ENCODE results near the gene ASPSCR1.

ASPSCR1 gene

GRCh38 chr17:82047379-82047778 lies 70.0 kb downstream of the ASPSCR1 start:
- no peak for DNase-seq

DNA sequence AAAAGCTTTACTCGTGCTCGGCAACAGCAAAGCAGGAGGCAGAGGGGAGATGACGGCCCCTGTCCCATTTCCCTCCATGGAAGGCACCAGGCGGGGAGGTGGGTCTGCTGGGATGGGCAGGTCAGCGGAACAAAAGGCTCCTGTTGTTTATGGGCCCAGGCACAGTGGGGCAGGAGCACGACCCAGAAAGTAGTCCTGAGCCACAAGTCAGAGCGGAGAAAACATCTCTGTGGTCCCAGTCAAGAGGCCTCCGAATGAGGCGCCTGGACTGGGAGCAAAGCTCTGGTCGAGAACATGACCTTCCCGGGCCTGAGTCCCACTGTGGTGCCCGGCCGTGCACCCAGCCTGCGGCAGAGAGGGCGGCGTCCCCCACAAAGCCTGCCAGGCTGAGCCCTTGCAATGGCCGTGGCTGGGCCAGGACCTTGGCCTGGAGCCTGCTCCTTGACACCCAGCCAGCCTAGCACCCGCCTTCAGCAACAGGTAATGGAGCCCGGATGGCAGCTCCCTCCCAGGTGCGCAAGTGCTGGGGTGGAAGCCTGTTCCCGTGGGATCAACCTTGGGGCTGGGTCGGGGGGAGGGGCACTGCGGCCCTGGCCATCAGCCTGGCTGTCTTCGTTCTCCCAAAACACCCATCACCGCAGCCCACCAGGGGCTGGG lies 70.6 kb downstream of the ASPSCR1 start:
- no peak for DNase-seq

DNA sequence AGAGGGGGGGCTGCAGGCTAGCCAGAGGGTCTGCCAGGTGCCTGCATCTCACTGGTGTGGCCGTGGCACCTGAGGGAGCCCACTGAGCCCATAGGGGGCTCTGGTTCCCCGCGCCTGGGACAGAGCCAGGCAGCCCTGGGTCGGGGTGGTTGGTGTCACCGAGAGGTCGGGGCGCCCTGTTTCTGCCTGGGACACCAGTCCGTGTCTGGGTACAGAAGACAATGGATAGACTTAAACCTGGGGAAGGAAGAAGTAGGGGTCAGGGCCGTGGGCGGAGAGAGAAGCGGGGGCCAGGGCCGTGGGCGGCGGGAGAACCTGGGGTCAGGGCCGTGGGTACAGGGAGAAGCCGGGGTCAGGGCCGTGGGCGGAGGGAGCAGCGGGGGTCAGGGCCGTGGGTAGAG lies 71.1 kb downstream of the ASPSCR1 start:
- DNase-seq = no peak

- DNase-seq = no peak
Measured at GRCh38 chr17:82049106-82049505, 71.7 kb downstream of the ASPSCR1 start.

DNA sequence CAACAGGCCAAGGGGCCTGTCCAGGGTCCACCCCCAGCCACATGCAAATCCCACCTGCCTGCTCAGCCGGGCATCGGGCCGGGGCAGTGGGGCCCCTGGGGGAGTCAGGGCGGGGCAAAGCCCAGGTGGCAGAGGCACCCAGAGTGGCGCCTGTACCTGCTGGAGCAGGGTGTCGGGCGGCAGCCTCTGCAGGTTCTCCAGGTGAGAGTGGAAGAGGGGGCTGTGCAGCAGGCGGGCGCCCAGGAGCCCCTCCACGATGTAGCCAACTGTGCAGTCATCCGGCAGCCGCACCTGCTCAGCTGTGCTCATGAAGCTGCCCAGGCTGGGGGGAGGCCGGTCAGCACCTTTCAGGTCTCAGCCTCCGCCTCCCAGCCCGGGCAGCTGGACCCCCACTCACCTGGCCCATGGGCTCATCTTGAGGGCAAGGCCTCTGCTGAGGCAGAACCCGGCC lies 72.1 kb downstream of the ASPSCR1 start:
- no peak for DNase-seq

- DNase-seq = no peak
Measured at GRCh38 chr17:82050152-82050760, 72.8 kb downstream of the ASPSCR1 start.

DNA sequence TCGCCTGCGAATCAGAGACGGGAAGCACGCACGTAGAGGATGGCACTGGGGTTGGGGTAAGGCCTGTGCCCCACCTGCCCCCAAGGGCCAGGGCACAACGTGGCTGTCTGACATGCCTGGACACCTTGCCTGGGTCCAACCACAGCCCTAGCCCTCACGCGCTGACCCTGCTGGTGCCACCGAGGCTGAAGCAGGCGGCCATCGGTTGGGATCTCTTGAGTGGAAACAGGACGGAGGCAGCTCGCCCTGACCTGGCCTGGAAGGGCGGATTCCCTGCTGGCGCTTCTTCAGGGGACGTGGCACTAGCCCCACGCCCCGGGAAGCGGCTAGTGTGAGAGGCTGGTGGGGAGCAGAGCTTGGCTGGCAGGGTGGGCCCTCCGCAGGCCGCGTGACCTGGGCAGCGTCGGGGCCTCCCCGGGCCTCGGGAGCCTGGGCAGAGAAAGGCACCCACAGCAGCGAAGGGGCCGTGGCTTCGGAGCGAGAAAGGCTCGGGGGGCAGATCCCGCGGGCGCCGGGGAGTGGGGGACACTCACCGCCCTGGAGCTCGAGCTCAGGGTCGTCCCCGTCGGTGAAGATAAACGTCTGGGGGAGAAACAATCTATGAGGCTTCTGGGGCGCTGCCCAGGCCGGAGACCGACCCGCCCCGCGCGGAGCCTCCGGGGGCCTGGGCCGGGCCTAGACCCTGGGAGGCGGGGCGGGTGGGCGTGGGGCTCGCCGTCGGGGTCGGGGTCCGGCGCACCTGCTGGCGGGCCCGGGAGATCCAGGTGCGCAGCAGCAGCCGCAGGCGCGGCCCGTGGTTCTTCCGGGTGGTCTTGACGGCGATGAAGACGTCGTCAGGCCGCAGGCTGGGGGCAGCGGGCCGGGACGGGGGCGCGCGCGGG lies 73.6 kb downstream of the ASPSCR1 start:
- no peak for DNase-seq

DNA sequence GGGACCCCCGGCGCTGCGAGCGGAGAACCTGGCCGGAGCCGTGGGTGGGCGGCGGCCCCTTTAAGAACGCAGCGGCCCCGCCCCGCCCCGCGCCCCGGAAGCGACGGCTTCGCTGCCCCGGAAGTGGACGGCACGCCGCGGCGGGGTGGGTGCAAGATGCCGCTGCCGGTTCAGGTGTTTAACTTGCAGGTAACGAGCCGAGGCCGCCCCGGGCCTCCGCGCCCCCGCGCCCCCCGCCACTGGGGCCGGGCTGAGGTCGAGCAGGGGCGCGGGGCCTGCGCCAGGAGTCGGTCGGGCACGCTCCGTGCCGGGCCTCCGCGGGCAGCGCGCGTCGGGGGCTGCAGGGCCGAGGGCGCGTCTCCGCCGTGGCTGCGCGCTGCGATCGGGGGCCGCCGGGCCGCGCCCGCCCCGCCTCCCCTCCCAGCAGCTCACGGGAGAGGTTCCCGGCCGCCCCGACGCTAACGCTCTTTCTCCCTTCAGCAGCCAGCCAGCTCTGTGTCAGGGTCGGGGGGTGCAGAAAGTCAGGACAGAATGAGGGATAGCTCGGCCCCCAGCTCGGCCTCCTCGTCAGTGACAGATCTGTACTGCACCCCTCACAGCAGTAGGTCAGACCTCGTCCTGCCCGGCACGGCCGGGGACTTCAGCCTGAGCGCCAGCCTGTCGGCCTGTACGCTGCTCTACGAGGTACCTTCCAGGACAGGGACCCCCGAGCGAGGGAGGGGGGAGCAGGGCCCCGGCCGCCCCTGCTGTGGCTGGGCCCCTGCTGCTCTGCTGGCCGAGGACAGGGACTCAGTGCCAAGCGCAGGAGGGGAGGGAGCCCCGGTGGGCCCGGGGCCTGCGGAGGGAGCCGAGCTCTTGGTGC lies 74.6 kb downstream of the ASPSCR1 start, which contains the start of the genes GPS1 and RFNG:
TSS of gene GPS1 (plus strand) at position 123 of the 862 bp plus-strand sequence. CDS start at position 157, 34 bp downstream.
TSS of gene RFNG (minus strand) at position 36 of the 862 bp plus-strand sequence. CDS start 45 bp downstream, outside the sequence.
- peak; percentile 76 for DNase-seq

GRCh38 chr17:82052638-82053059 lies 75.2 kb downstream of the ASPSCR1 start:
- DNase-seq = no peak

DNA sequence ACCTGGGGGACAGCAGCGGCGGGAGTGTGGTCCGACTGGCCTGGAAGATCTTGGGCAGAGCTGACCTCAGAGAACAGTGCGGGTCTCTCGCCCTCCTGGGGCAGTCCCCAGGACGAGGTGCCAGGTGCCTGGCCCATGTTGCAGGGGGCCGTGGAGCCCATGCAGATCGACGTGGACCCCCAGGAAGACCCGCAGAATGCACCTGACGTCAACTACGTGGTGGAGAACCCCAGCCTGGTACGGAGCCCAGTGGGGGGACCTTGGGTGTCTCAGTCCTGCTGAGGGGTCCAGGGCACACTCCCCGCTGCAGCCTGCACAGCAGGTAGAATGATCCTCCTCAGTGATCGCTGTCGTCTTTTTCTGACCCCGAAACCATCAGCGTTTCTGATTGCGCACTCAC lies 75.7 kb downstream of the ASPSCR1 start:
- DNase-seq = no peak

- DNase-seq = no peak
Measured at GRCh38 chr17:82053556-82054263, 76.3 kb downstream of the ASPSCR1 start.

DNA sequence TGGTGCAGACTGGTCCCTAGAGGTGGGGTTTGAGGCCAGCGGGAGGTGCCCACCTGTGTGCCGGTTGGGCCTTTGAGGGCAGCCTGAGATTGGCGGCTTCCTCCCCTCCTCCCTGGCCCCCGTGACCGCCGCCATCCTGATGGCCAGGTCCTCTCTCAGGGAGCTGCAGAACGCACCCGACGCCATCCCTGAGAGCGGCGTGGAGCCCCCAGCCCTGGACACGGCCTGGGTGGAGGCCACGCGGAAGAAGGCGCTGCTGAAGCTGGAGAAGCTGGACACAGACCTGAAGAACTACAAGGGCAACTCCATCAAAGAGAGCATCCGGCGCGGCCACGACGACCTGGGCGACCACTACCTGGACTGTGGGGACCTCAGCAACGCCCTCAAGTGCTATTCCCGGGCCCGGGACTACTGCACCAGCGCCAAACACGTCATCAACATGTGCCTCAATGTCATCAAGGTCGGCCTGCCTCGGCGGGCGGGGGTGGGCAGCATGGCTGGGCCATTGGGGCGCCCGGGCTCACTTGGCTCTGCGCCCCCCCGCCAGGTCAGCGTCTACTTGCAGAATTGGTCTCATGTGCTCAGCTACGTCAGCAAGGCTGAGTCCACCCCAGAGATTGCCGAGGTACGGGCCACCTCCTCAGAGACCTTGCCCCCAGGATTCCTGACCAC lies 77.1 kb downstream of the ASPSCR1 start:
- no peak for DNase-seq

- no peak for DNase-seq
Measured at GRCh38 chr17:82055023-82055964, 77.9 kb downstream of the ASPSCR1 start.

DNA sequence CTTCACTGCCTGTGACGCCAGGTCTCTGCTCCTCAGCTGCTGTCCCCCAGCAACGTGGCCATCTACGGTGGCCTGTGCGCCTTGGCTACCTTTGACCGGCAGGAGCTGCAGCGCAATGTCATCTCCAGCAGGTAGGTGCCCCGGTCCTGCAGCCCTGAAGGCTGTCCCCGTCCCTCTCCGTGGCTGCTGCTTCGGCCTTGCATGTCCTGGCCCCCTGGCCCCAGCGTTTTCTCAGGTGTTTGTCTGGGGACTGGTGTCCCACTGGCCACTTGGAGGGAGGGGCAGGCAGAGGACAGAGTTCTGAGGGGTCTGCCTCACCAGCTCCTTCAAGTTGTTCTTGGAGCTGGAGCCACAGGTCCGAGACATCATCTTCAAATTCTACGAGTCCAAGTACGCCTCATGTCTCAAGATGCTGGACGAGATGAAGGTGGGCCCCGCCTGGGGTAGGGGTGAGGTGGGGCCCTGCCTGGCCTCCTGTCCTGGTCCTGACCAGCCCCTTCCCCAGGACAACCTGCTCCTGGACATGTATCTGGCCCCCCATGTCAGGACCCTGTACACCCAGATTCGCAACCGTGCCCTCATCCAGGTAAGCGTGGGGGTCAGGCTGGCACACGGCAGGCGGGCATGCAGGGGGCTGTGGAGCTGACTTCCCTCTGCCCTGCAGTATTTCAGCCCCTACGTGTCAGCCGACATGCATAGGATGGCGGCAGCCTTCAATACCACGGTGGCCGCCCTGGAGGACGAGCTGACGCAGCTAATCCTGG lies 78.7 kb downstream of the ASPSCR1 start:
- no peak for DNase-seq

DNA sequence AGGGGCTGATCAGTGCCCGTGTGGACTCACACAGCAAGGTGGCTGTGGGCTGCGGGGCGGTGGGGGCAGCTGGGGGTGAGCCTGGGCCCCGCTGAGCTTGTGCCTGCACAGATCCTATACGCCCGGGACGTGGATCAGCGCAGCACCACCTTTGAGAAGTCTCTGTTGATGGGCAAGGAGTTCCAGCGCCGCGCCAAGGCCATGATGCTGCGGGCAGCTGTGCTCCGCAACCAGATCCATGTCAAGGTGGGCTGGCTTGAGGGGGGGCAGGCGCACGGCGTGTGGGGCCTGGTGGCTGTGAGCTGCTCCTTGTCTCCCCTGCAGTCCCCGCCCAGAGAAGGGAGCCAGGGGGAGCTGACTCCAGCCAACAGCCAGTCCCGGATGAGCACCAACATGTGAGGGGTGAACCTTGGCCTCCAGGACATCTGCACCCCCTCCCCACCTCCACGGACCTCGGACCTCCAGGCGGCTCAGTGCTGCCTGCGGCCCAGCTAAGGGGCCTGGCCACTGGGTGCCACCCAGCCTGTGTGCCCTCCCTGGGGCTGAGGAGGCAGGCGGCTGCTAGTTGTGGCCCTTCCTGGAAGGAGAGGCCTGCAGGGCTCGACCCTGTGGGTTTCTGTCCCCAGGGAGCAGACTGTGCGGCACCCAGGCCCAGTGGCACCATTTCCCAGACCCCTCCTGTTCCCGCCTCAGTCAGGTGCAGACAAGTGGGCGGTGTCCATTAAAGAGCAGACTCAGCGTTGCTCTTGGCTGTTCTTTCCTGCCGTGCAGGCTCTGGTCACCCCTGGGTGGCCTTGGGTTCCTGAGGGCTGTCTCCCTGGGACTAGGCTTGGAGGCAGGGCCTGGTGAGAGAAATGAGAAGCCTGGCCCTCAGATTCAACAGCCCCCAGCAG lies 79.5 kb downstream of the ASPSCR1 start:
- no peak for DNase-seq

DNA sequence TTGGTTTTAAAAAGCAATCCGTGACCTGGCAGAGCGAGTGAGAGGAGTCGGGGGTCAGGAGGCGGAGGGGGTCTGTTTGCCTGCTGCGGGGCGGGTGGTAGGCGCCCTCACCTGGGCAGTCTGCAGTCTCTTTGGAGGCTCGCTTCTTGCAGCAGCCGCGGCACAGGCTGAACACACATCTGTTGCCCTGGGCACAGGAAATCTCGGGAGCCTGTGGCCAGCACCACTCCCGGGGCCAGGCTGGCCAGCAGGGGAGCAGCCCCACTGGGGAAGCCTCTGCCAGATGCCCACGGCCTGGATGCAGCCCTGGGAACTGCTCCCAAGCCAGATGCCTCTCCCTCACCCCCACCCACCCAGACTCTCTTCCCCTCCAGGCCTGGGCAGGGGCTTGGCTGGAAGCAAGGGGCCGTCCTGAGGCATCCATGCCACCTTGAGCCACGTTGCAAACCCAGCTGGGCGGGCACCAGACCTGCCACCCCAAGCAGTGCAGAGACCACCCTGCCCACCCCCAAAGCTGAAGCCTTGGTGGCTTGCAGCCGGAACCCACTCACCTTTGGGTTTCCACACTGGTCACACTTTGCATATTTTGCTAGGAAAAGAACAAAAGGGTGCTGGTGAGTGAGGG lies 80.9 kb downstream of the ASPSCR1 start:
- no peak for DNase-seq

DNA sequence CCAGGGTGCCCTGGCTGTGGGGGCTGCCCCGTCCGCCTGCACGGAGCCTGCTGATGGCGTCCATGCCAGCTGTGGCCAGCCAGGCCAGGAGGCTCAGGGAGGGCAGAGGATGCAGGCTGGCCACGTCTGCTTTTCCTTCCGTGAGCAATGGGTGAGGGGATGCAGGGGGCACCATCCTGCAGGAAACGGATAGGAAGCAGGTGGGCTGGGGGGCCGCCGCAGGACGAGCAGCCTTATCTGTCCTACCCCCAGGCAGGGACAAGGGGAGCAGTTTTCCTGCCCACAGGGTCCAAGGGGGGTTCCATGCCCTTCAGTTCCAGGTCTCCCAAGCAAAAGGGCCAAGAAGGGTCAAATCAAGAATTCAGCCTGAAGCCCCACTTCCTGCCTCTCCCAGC lies 81.4 kb downstream of the ASPSCR1 start:
- no peak for DNase-seq

Measured in activated CD4-positive, alpha-beta T cell treated with anti-CD3 and anti-CD28 coated beads, Interleukin-2, amount 50 U/mL, for 16 hours (primary cell).